ENCODE results near the gene TCTN2.

DNA sequence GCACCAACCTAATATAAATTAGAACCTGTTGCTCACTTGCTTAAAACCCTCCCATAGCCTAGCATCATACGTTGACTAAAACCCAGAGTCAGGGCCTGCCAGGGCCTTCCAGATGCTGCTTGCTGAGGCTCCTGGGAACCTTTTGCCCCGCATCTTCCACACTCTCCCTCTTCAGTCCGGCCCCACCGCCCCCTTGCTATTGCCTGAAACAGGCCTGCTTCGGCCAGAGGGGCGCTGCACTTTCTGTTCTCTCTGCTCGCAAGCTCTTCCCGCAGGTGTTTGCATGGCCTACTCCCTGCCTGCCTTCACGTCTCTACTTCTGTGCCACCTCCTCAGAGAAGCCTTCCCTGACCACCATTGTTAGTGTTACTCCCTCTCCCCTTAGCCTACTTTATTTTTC is 13.7 kb upstream of the TCTN2 start:
- TF ChIP-seq, protein P1, sequence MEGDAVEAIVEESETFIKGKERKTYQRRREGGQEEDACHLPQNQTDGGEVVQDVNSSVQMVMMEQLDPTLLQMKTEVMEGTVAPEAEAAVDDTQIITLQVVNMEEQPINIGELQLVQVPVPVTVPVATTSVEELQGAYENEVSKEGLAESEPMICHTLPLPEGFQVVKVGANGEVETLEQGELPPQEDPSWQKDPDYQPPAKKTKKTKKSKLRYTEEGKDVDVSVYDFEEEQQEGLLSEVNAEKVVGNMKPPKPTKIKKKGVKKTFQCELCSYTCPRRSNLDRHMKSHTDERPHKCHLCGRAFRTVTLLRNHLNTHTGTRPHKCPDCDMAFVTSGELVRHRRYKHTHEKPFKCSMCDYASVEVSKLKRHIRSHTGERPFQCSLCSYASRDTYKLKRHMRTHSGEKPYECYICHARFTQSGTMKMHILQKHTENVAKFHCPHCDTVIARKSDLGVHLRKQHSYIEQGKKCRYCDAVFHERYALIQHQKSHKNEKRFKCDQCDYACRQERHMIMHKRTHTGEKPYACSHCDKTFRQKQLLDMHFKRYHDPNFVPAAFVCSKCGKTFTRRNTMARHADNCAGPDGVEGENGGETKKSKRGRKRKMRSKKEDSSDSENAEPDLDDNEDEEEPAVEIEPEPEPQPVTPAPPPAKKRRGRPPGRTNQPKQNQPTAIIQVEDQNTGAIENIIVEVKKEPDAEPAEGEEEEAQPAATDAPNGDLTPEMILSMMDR (IDR thresholded peaks at IDR 0.05; ENCODE audit: insufficient read depth, low read depth, low read length): no peak
- no peak for TF ChIP-seq EZH2 (IDR thresholded peaks at IDR 0.05; ENCODE audit: insufficient read depth, low read length)

Data from astrocyte (in vitro differentiated cells and primary cell).